HL-60 (cell line): Measurements from ENCODE around the gene ARHGAP40.

Experiments used
- DNase-seq, 2 experiments: peaks; one replicate each; pipeline ENCODE4 v3.0.0-alpha.2; 2010 to 2020; ENCODE audit warnings: low read depth in 1 of 2, low spot score in 1 of 2
- H3K27ac ChIP-seq: fragments of 250-450 bp; sonication (Bioruptor Pico); replicated peaks from 2 replicates; pipeline ENCODE4 v1.5.1; 2020; ENCODE audit warnings: mild to moderate bottlenecking, moderate library complexity
- H3K27me3 ChIP-seq: fragments of 250-450 bp; sonication (Bioruptor Pico); 2 replicates; pipeline ENCODE4 v1.5.1; 2021; ENCODE audit warnings: mild to moderate bottlenecking, moderate library complexity; ENCODE audit not compliant: insufficient read depth, poor library complexity, severe bottlenecking
- H3K4me3 ChIP-seq: replicated peaks from 2 replicates; pipeline ENCODE4 v1.5.1; 2011; ENCODE audit warnings: mild to moderate bottlenecking, control low read depth, low read length; ENCODE audit not compliant: insufficient read depth
- GABPA ChIP-seq: IDR thresholded peaks from 2 replicates; pipeline ENCODE4 v1.6.1; 2012; ENCODE audit warnings: low read depth
- POLR2AphosphoS5 ChIP-seq: IDR thresholded peaks from 2 replicates; pipeline ENCODE4 v1.6.1; 2012; ENCODE audit warnings: low read depth
- SPI1 ChIP-seq: IDR thresholded peaks from 2 replicates; pipeline ENCODE4 v1.6.1; 2012; ENCODE audit warnings: low read depth, mild to moderate bottlenecking, borderline replicate concordance
- TF ChIP-seq, protein P1 (sequence below): IDR thresholded peaks from one replicate; pipeline ENCODE4 v1.5.1; 2011; ENCODE audit warnings: low read length, control low read depth, inconsistent platforms; ENCODE audit not compliant: insufficient read depth
- TF ChIP-seq, protein P2 (sequence below): IDR thresholded peaks from 2 replicates; pipeline ENCODE4 v1.6.1; 2012; ENCODE audit warnings: low read depth; ENCODE audit not compliant: insufficient replicate concordance

ARHGAP40 gene

DNA sequence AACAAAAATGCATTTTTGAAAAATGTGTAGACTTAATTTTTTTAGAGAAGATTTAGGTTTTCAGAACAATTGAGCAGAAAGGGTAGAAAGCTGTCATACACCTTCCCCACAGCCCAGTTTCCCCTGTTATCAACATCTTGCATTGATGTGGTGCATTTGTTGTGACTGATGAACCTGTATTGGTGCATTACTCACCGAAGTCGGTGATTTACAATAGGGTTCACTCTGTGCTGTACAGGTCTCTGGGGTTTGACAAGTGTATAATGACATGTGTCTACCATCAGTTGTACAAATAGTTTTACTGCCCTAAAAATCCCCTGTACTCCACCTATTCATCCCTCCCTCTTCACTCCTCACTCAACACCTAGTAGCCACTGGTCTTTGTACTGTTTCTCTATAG, 44.4 kb upstream of the ARHGAP40 start:
- Histone ChIP-seq H3K4me3 (no peak overlapping the region), H3K27me3 (no peaks in the 10 kb centered on the region), H3K27ac (no peak overlapping the region)
- TF ChIP-seq, protein P1, sequence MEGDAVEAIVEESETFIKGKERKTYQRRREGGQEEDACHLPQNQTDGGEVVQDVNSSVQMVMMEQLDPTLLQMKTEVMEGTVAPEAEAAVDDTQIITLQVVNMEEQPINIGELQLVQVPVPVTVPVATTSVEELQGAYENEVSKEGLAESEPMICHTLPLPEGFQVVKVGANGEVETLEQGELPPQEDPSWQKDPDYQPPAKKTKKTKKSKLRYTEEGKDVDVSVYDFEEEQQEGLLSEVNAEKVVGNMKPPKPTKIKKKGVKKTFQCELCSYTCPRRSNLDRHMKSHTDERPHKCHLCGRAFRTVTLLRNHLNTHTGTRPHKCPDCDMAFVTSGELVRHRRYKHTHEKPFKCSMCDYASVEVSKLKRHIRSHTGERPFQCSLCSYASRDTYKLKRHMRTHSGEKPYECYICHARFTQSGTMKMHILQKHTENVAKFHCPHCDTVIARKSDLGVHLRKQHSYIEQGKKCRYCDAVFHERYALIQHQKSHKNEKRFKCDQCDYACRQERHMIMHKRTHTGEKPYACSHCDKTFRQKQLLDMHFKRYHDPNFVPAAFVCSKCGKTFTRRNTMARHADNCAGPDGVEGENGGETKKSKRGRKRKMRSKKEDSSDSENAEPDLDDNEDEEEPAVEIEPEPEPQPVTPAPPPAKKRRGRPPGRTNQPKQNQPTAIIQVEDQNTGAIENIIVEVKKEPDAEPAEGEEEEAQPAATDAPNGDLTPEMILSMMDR: no peak
- TF ChIP-seq SPI1: no peak
- no peak for TF ChIP-seq GABPA
- TF ChIP-seq POLR2AphosphoS5: no peak
- no peak for DNase-seq

DNA sequence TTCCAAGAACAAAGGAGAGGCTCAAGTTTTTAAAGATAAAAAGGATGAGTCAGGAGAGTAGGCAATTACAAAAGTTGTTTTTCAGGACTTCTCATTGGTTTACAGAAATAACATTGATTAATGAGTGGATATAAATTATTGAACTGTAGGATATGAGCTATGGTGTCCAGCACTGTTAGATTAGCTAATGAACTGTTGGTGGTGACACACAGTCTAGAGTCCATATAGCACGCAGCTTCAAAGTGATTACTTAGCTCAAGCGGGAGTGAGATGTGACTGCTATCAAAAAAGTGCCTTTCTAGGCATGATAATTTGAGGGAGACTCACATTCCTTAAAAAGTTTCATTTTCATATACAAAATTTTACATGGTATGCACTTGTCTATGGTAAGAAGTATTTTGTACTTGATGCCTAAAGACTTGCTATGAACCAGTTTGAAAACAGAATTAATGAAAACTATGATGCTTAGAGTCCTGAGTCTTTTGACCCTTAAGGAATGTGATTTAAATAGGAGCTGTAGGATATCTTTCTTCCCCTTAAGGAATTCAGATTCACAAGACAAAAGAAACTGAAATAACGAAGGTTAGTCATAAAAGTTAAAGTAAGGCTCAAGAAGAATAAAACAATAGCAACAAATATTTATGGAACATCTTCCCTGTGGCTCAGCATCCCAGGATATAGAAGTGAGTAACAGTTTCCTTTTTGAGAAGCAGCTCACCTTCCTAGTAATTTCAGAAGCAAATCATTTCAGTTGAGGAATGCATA, 42.8 kb upstream of the ARHGAP40 start:
- no peak for TF ChIP-seq GABPA
- TF ChIP-seq POLR2AphosphoS5: no peak
- no peak for TF ChIP-seq SPI1
- TF ChIP-seq, protein P1: no peak
- TF ChIP-seq, protein P2, sequence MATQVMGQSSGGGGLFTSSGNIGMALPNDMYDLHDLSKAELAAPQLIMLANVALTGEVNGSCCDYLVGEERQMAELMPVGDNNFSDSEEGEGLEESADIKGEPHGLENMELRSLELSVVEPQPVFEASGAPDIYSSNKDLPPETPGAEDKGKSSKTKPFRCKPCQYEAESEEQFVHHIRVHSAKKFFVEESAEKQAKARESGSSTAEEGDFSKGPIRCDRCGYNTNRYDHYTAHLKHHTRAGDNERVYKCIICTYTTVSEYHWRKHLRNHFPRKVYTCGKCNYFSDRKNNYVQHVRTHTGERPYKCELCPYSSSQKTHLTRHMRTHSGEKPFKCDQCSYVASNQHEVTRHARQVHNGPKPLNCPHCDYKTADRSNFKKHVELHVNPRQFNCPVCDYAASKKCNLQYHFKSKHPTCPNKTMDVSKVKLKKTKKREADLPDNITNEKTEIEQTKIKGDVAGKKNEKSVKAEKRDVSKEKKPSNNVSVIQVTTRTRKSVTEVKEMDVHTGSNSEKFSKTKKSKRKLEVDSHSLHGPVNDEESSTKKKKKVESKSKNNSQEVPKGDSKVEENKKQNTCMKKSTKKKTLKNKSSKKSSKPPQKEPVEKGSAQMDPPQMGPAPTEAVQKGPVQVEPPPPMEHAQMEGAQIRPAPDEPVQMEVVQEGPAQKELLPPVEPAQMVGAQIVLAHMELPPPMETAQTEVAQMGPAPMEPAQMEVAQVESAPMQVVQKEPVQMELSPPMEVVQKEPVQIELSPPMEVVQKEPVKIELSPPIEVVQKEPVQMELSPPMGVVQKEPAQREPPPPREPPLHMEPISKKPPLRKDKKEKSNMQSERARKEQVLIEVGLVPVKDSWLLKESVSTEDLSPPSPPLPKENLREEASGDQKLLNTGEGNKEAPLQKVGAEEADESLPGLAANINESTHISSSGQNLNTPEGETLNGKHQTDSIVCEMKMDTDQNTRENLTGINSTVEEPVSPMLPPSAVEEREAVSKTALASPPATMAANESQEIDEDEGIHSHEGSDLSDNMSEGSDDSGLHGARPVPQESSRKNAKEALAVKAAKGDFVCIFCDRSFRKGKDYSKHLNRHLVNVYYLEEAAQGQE: no peak
- no peak overlapping the region for H3K27ac ChIP-seq
- DNase-seq: no peak

DNA sequence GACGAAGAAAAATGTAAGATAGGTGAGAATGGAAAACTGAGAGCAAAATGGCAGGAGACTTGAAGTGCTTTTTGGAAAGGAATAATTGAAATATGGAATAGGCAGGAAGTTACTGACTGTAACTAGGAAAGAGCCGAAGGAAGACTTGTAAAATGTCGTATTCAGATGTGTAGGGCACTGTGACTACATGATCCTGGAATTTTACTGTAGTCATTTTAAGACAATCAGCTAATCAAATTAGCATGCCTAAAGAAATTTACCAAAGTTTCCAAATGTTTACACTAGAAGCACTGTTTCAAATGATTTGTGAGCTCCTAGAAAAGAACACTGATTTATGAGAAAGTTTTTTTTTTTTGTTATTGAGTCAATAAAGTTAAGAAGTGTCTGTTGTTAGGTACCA, 41.8 kb upstream of the ARHGAP40 start:
- TF ChIP-seq GABPA (no peak), POLR2AphosphoS5 (no peak), SPI1 (no peak)
- TF ChIP-seq, protein P2: no peak
- TF ChIP-seq, protein P1: no peak
- Histone ChIP-seq H3K4me3 (no peak overlapping the region), H3K27me3 (no peaks in the 10 kb centered on the region), H3K27ac (no peak overlapping the region)
- no peak for DNase-seq

More for the DNA sequence above, 42.8 kb upstream of the ARHGAP40 start:
- Histone ChIP-seq H3K27me3 (no peaks in the 10 kb centered on the region), H3K4me3 (no peak overlapping the region)
